Ammon's horn (tissue), 1 donor: ENCODE measurements around the gene FAM13A.
A peak's percentile ranks its signal among the peaks of the same experiment; 100 is the strongest.

Experiments used
- DNase-seq: peaks from one replicate; pipeline ENCODE4 v3.0.0-alpha.2; 2016; ENCODE audit warnings: low spot score

FAM13A gene

GRCh38 chr4:88841635-88842034, 215.3 kb downstream of the FAM13A start:
- no peak for DNase-seq

- DNase-seq = no peak
These were observed 220.8 kb downstream of the FAM13A start for GRCh38 chr4:88836216-88836615.

GRCh38 chr4:88831031-88831430, 226.0 kb downstream of the FAM13A start:
- DNase-seq = no peak

GRCh38 chr4:88830598-88830997, 226.4 kb downstream of the FAM13A start:
- DNase-seq = no peak

- DNase-seq = no peak
These were observed 228.0 kb downstream of the FAM13A start for GRCh38 chr4:88828842-88829571.

- DNase-seq = no peak
These were observed 229.5 kb downstream of the FAM13A start for GRCh38 chr4:88827442-88827841.

GRCh38 chr4:88826771-88827170, 230.2 kb downstream of the FAM13A start:
- DNase-seq = peak; percentile 39

- DNase-seq = no peak
These were observed 231.1 kb downstream of the FAM13A start for GRCh38 chr4:88825931-88826330.

- DNase-seq = peak; percentile 95
These were observed 233.7 kb downstream of the FAM13A start for GRCh38 chr4:88823058-88823919.

- DNase-seq = no peak
These were observed 234.8 kb downstream of the FAM13A start for GRCh38 chr4:88822034-88822789.

GRCh38 chr4:88821522-88821921, 235.5 kb downstream of the FAM13A start:
- no peak for DNase-seq

GRCh38 chr4:88820698-88821415, 236.1 kb downstream of the FAM13A start:
- no peak for DNase-seq

- DNase-seq = no peak
These were observed 236.9 kb downstream of the FAM13A start for GRCh38 chr4:88819818-88820697.

- DNase-seq = peak; percentile 79
These were observed 238.1 kb downstream of the FAM13A start for GRCh38 chr4:88818631-88819470.

- DNase-seq = no peak
These were observed 239.2 kb downstream of the FAM13A start for GRCh38 chr4:88817740-88818139.

- no peak for DNase-seq
These were observed 240.6 kb downstream of the FAM13A start for GRCh38 chr4:88816360-88816759.

GRCh38 chr4:88814043-88814617, 242.9 kb downstream of the FAM13A start:
- no peak for DNase-seq

GRCh38 chr4:88813013-88813412, 244.0 kb downstream of the FAM13A start:
- DNase-seq = no peak

- no peak for DNase-seq
These were observed 244.6 kb downstream of the FAM13A start for GRCh38 chr4:88812420-88812819.

GRCh38 chr4:88811904-88812303, 245.1 kb downstream of the FAM13A start:
- no peak for DNase-seq
